SU-DHL-6 (cell line): ENCODE results near the gene DICER1.

Experiments
- H2AFZ ChIP-seq: fragments of 200-600 bp; sonication (generic); 2 replicates; pipeline ENCODE4 v1.6.1; 2014; ENCODE audit warnings: low read depth, mild to moderate bottlenecking, moderate library complexity, mixed read lengths, antibody characterized with exemption, low read length; ENCODE audit not compliant: severe bottlenecking
- H3F3A ChIP-seq: fragments of 200-600 bp; shearing (Covaris generic); 2 replicates; pipeline ENCODE4 v1.6.0; 2016; ENCODE audit warnings: antibody characterized with exemption, mild to moderate bottlenecking; ENCODE audit not compliant: insufficient read depth
- H3K27ac ChIP-seq: fragments of 200-600 bp; sonication (generic); 2 replicates; pipeline ENCODE4 v1.5.1; 2016; ENCODE audit warnings: low read depth, mild to moderate bottlenecking, low read length, moderate library complexity, mixed read lengths
- H3K27me3 ChIP-seq: fragments of 200-600 bp; sonication (generic), shearing (Covaris generic); 2 replicates; pipeline ENCODE4 v1.6.0; 2014; ENCODE audit warnings: mild to moderate bottlenecking, low read length
- H3K36me3 ChIP-seq: fragments of 200-600 bp; sonication (generic); 2 replicates; pipeline ENCODE4 v1.6.1; 2014; ENCODE audit warnings: mild to moderate bottlenecking, low read length, mixed read lengths
- H3K4me2 ChIP-seq: fragments of 300-600, 200-600 bp; shearing (Covaris generic), sonication (generic); 2 replicates; pipeline ENCODE4 v1.6.0; 2014; ENCODE audit warnings: low read length, low read depth, mild to moderate bottlenecking; ENCODE audit not compliant: poor library complexity, severe bottlenecking
- H3K4me3 ChIP-seq: fragments of 200-600 bp; sonication (generic); 2 replicates; pipeline ENCODE4 v1.5.1; 2014; ENCODE audit warnings: antibody characterized with exemption, low read length, mild to moderate bottlenecking, mixed read lengths; ENCODE audit not compliant: insufficient read depth, poor library complexity, severe bottlenecking
- H3K79me2 ChIP-seq: fragments of 200-600 bp; sonication (generic); 2 replicates; pipeline ENCODE4 v1.6.1; 2014; ENCODE audit warnings: mild to moderate bottlenecking, low read length, moderate library complexity; ENCODE audit not compliant: insufficient read depth
- H3K9ac ChIP-seq: fragments of 200-600 bp; sonication (generic); 2 replicates; pipeline ENCODE4 v1.7.0; 2014; ENCODE audit warnings: mild to moderate bottlenecking, low read length
- H3K9me2 ChIP-seq: fragments of 200-600 bp; sonication (generic); replicated peaks from 2 replicates; pipeline ENCODE4 v1.6.1; 2014; ENCODE audit warnings: low read length; ENCODE audit not compliant: insufficient read depth
- H3K9me3 ChIP-seq: fragments of 200-600 bp; sonication (generic); 2 replicates; pipeline ENCODE4 v1.6.1; 2014; ENCODE audit warnings: low read length, mixed read lengths; ENCODE audit not compliant: insufficient read depth
- H4K20me1 ChIP-seq: fragments of 200-600 bp; sonication (generic); 2 replicates; pipeline ENCODE4 v1.6.1; 2014; ENCODE audit warnings: low read depth, mild to moderate bottlenecking, antibody characterized with exemption, low read length, moderate library complexity, mixed read lengths
- EZH2phosphoT487 ChIP-seq: fragments of 200-600 bp; sonication (generic), shearing (Covaris generic); conservative IDR thresholded peaks from 2 replicates; pipeline ENCODE4 v1.6.1; 2018; ENCODE audit warnings: mild to moderate bottlenecking, antibody characterized with exemption, low read length, moderate library complexity, mixed read lengths
- TF ChIP-seq, protein P1 (sequence below): fragments of 200-600 bp; sonication (generic); IDR thresholded peaks from one replicate; pipeline ENCODE4 v1.5.1; 2017; ENCODE audit warnings: antibody characterized with exemption, mild to moderate bottlenecking, low read length, moderate library complexity; ENCODE audit not compliant: insufficient read depth, poor library complexity, severe bottlenecking

The DICER1 gene

DNA sequence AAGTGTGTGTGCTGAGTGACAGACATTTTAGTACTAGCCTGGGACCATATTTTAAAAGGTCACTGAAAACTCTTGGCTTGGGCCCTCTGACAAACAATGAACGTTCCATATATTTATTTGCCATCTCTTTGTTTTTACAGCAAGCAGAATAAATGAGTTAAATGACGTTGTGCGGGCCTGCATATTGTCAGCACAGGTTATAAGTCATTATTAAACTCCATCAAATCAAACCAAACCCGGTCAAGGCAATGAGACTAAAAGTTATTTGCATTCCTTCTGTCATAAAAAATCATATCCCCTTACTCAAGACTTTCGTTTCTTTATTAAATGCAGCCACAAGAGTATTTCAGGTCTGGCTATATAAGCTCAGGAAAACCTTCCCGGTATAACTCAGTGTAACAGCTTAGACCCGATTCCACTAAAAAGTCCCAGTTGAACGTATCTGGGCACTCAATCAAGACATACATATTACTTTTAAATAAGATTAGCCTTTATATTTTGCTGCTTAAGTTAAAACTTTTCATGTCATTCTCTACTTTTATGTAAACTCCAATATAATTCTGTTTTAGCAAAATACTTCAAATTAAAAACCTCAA lies 84.9 kb downstream of the DICER1 start:
- TF ChIP-seq, protein P1, sequence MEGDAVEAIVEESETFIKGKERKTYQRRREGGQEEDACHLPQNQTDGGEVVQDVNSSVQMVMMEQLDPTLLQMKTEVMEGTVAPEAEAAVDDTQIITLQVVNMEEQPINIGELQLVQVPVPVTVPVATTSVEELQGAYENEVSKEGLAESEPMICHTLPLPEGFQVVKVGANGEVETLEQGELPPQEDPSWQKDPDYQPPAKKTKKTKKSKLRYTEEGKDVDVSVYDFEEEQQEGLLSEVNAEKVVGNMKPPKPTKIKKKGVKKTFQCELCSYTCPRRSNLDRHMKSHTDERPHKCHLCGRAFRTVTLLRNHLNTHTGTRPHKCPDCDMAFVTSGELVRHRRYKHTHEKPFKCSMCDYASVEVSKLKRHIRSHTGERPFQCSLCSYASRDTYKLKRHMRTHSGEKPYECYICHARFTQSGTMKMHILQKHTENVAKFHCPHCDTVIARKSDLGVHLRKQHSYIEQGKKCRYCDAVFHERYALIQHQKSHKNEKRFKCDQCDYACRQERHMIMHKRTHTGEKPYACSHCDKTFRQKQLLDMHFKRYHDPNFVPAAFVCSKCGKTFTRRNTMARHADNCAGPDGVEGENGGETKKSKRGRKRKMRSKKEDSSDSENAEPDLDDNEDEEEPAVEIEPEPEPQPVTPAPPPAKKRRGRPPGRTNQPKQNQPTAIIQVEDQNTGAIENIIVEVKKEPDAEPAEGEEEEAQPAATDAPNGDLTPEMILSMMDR: no peak
- TF ChIP-seq EZH2phosphoT487: no peak
- Histone ChIP-seq H3K4me3 (no peak overlapping the region), H3K79me2 (no peaks in the 10 kb centered on the region), H2AFZ (no peak overlapping the region), H3F3A (no peaks in the 10 kb centered on the region), H3K9me2 (no peaks in the 10 kb centered on the region), H3K27me3 (no peaks in the 10 kb centered on the region), H3K36me3 (no peaks in the 10 kb centered on the region), H3K9ac (no peak overlapping the region), H3K27ac (no peak overlapping the region), H4K20me1 (no peaks in the 10 kb centered on the region), H3K9me3 (no peaks in the 10 kb centered on the region), H3K4me2 (no peak overlapping the region)

DNA sequence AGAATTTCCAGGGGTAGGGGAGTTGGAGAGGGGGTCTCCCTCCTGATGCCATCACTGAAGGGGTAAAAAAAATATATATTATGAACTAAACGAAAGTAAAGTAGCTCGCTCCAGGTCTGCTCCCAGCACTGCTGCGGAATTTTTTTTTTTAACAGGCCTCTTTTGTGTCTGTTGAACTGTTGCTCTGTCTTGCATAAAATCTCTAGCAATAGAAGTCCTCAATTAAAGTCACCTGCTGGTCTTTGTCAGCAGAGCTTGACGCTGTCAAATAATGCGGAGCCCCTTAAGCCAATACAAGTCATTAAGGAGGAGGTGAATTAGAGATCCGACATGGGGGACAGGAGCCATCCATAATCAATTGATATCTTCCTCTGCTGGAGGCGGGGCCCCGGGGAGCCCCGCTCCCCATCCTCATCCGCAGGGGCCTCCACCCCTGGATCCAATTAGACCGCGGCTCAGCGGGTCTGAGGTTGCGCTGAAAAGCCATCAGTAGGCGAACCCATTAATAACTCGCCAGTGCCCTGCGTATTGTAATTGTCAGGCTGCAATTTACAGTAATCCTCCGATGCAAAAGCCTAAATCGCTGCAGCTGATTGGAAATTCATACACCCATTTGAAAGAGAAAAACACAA lies 85.6 kb downstream of the DICER1 start:
- Histone ChIP-seq H3K27ac (no peak overlapping the region), H2AFZ (no peak overlapping the region), H4K20me1 (no peaks in the 10 kb centered on the region), H3K9me2 (no peaks in the 10 kb centered on the region), H3K36me3 (no peaks in the 10 kb centered on the region), H3K4me2 (no peak overlapping the region), H3F3A (no peaks in the 10 kb centered on the region), H3K9ac (no peak overlapping the region), H3K27me3 (no peaks in the 10 kb centered on the region), H3K79me2 (no peaks in the 10 kb centered on the region), H3K9me3 (no peaks in the 10 kb centered on the region), H3K4me3 (no peak overlapping the region)
- TF ChIP-seq, protein P1: no peak
- TF ChIP-seq EZH2phosphoT487: no peak

DNA sequence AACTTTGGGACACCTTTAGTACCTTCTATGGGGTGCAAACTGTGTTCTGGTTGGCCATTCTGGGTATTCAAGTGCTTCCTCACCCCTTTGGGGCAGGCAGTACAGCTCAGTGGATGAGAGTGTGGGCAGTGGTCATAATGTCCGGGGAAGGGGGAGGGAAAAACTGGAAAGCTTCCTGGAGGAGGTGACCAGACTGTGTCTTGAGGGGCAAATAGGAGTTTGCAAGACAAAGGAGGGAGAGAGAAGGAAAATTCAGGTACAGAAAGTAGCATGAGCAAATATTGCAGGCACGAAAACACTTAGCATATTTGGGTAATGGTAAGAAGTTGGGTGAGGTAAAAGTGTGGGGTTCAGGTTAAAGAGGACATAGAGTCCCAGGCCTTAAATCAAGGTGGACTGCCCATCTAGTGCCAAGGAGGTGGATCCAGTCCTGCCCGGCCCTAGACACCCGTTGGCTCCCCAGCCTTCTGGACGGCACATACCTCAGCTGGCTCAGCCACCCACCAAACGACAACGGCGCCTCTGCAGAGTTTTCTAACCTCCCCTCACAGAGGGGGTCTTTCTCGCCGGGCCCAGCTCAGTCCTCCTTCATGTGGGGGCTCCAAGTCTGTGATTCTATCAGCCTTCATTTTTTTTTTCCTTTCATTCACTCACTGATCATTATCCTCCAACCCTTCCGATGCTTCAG lies 86.4 kb downstream of the DICER1 start:
- TF ChIP-seq, protein P1: no peak
- TF ChIP-seq EZH2phosphoT487: no peak
- H2AFZ ChIP-seq: no peak overlapping the region
- H3K79me2 ChIP-seq: no peaks in the 10 kb centered on the region
- H3K9me3 ChIP-seq: no peaks in the 10 kb centered on the region
- no peaks in the 10 kb centered on the region for H3K36me3 ChIP-seq
- H4K20me1 ChIP-seq: no peaks in the 10 kb centered on the region
- H3K4me3 ChIP-seq: no peak overlapping the region
- no peaks in the 10 kb centered on the region for H3F3A ChIP-seq
- H3K4me2 ChIP-seq: no peak overlapping the region
- no peak overlapping the region for H3K27ac ChIP-seq
- no peaks in the 10 kb centered on the region for H3K27me3 ChIP-seq
- no peak overlapping the region for H3K9ac ChIP-seq
- no peaks in the 10 kb centered on the region for H3K9me2 ChIP-seq
